ENCODE results near the gene LIMK1. TPM values are rescaled to one million over a fixed set of nuclear protein-coding genes. Genes with fewer than 3 reads are reported as not detected.

The LIMK1 gene
- total and polyA plus RNA-seq, 2 experiments from 2014 or later: 16.2 to 24.6 TPM

- Histone ChIP-seq H3K4me3 (no peak overlapping the region), H3K4me1 (ENCODE audit: insufficient read depth) (peaks cover 3% of the 10 kb centered on the region), H3K4me2 (no peak overlapping the region), H3K27ac (no peak overlapping the region), H3K27me3 (no peaks in the 10 kb centered on the region), H3K9me2 (replicated peaks; ENCODE audit: insufficient read depth) (no peaks in the 10 kb centered on the region), H3K9me3 (ENCODE audit: low read depth) (no peaks in the 10 kb centered on the region), H3K36me3 (replicated peaks; ENCODE audit: insufficient read depth, low read depth) (no peaks in the 10 kb centered on the region), H2AFZ (no peak overlapping the region), H4K20me1 (ENCODE audit: insufficient read depth, poor library complexity, severe bottlenecking) (no peaks in the 10 kb centered on the region), H3K79me2 (no peaks in the 10 kb centered on the region)
- TF ChIP-seq EZH2phosphoT487 (IDR thresholded peaks at IDR 0.05; ENCODE audit: low read depth, severe bottlenecking, unreplicated experiment) (no peak), CTCF (IDR thresholded peaks at IDR 0.05; ENCODE audit: poor library complexity) (no peak), EZH2 (IDR thresholded peaks at IDR 0.05; ENCODE audit: borderline replicate concordance) (no peak)
- WGBS (ENCODE audit: low lambda C conversion rate, missing lambda C conversion rate): 98% methylated on average over 12 of the region's 12 CpGs
- no peak for DNase-seq (ENCODE audit: low spot score)
These were observed 20.0 kb upstream of the LIMK1 start for GRCh38 chr7:74063646-74064045.

- TF ChIP-seq CTCF (IDR thresholded peaks at IDR 0.05; ENCODE audit: poor library complexity): no peak
- no peak for TF ChIP-seq EZH2phosphoT487 (IDR thresholded peaks at IDR 0.05; ENCODE audit: low read depth, severe bottlenecking, unreplicated experiment)
- no peak for TF ChIP-seq EZH2 (IDR thresholded peaks at IDR 0.05; ENCODE audit: borderline replicate concordance)
- Histone ChIP-seq H3K4me3 (no peak overlapping the region), H3K27me3 (no peaks in the 10 kb centered on the region), H3K4me2 (no peak overlapping the region), H3K36me3 (replicated peaks; ENCODE audit: insufficient read depth, low read depth) (no peaks in the 10 kb centered on the region), H3K9me2 (replicated peaks; ENCODE audit: insufficient read depth) (no peaks in the 10 kb centered on the region), H3K27ac (no peak overlapping the region), H3K4me1 (ENCODE audit: insufficient read depth) (peaks cover 1% of the 10 kb centered on the region), H3K9me3 (ENCODE audit: low read depth) (no peaks in the 10 kb centered on the region), H4K20me1 (ENCODE audit: insufficient read depth, poor library complexity, severe bottlenecking) (no peaks in the 10 kb centered on the region), H2AFZ (no peak overlapping the region), H3K79me2 (no peaks in the 10 kb centered on the region)
- 91% methylated on average over 4 of the region's 4 CpGs for WGBS (ENCODE audit: low lambda C conversion rate, missing lambda C conversion rate)
- no peak for DNase-seq (ENCODE audit: low spot score)
These were observed 18.9 kb upstream of the LIMK1 start for GRCh38 chr7:74064696-74065095.

- Histone ChIP-seq H3K4me2 (no peak overlapping the region), H3K27me3 (no peaks in the 10 kb centered on the region), H3K36me3 (replicated peaks; ENCODE audit: insufficient read depth, low read depth) (no peaks in the 10 kb centered on the region), H2AFZ (no peak overlapping the region), H3K9me2 (replicated peaks; ENCODE audit: insufficient read depth) (no peaks in the 10 kb centered on the region), H3K9me3 (ENCODE audit: low read depth) (no peaks in the 10 kb centered on the region), H3K79me2 (no peaks in the 10 kb centered on the region), H3K4me1 (ENCODE audit: insufficient read depth) (no peaks in the 10 kb centered on the region), H3K4me3 (no peak overlapping the region), H4K20me1 (ENCODE audit: insufficient read depth, poor library complexity, severe bottlenecking) (no peaks in the 10 kb centered on the region), H3K27ac (no peak overlapping the region)
- WGBS (ENCODE audit: low lambda C conversion rate, missing lambda C conversion rate): 94% methylated on average over 3 of the region's 3 CpGs
- TF ChIP-seq EZH2phosphoT487 (IDR thresholded peaks at IDR 0.05; ENCODE audit: low read depth, severe bottlenecking, unreplicated experiment) (no peak), CTCF (IDR thresholded peaks at IDR 0.05; ENCODE audit: poor library complexity) (no peak), EZH2 (IDR thresholded peaks at IDR 0.05; ENCODE audit: borderline replicate concordance) (no peak)
- no peak for DNase-seq (ENCODE audit: low spot score)
These were observed 17.0 kb upstream of the LIMK1 start for GRCh38 chr7:74066626-74067025.
